ENCODE measurements around the gene APC.

Gene APC

GRCh38 chr5:112861638-112861985 lies 123.9 kb downstream of the APC start:
- no peak for DNase-seq (ENCODE audit: low spot score)
- TF ChIP-seq, protein P1, sequence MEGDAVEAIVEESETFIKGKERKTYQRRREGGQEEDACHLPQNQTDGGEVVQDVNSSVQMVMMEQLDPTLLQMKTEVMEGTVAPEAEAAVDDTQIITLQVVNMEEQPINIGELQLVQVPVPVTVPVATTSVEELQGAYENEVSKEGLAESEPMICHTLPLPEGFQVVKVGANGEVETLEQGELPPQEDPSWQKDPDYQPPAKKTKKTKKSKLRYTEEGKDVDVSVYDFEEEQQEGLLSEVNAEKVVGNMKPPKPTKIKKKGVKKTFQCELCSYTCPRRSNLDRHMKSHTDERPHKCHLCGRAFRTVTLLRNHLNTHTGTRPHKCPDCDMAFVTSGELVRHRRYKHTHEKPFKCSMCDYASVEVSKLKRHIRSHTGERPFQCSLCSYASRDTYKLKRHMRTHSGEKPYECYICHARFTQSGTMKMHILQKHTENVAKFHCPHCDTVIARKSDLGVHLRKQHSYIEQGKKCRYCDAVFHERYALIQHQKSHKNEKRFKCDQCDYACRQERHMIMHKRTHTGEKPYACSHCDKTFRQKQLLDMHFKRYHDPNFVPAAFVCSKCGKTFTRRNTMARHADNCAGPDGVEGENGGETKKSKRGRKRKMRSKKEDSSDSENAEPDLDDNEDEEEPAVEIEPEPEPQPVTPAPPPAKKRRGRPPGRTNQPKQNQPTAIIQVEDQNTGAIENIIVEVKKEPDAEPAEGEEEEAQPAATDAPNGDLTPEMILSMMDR (conservative IDR thresholded peaks at IDR 0.05; ENCODE audit: low read depth) = no peak
- ChIA-PET POLR2A (ENCODE audit: low non-redundant PET) (interaction anchor here (0.5 to 1.6 kb wide), 3 partner anchors 42 to 89 kb away, joined by 3 to 8 read pairs (median 6); partner anchors contain the start of gene REEP5), CTCF (interaction anchor here (0.8 kb wide), 1 partner anchor 106 kb away, joined by 3 read pairs; no protein-coding TSS in a partner anchor)
- peak overlapping the region; percentile 83 for H3K27ac ChIP-seq

- TF ChIP-seq, protein P1 (conservative IDR thresholded peaks at IDR 0.05; ENCODE audit: low read depth) = no peak
- ChIA-PET POLR2A (ENCODE audit: low non-redundant PET) (no interaction called here), CTCF (interaction anchor here (0.6 to 0.8 kb wide), 2 partner anchors 12 to 106 kb away, joined by 3 read pairs; no protein-coding TSS in a partner anchor)
- no peak overlapping the region for H3K27ac ChIP-seq
- peak; percentile 27 for DNase-seq (ENCODE audit: low spot score)
Observed at GRCh38 chr5:112862085-112862484, 124.4 kb downstream of the APC start.

GRCh38 chr5:112863549-112863948 lies 125.9 kb downstream of the APC start:
- TF ChIP-seq, protein P1 (conservative IDR thresholded peaks at IDR 0.05; ENCODE audit: low read depth) = no peak
- CTCF ChIA-PET = interaction anchor here (1.1 to 1.3 kb wide), 2 partner anchors 15 to 313 kb away, joined by 3 read pairs; no protein-coding TSS in a partner anchor
- POLR2A ChIA-PET (ENCODE audit: low non-redundant PET) = interaction anchor here (0.5 kb wide), 1 partner anchor 39 kb away, joined by 3 read pairs; no protein-coding TSS in a partner anchor
- DNase-seq (ENCODE audit: low spot score) = no peak
- H3K27ac ChIP-seq = no peak overlapping the region

DNA sequence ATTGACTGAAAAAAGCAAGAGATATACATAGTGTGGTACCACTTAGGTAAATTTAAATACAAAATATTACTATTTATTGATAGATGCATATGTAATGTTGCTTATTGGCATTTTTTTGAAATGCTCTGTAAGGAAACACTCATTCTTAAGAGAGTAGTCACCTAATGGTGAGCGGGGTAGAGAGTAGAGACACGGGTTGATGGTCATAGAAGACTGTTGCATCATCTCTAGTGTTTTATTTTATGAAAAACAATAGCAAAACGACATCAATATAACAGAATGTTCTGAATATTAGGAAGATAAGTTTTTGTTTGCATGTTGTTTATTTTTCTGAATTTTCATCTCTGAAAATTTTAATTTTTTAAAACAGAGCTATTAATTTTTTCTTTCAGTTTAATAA lies 127.4 kb downstream of the APC start:
- TF ChIP-seq, protein P1 (conservative IDR thresholded peaks at IDR 0.05; ENCODE audit: low read depth) = no peak
- no peak overlapping the region for H3K27ac ChIP-seq
- DNase-seq (ENCODE audit: low spot score) = no peak
- ChIA-PET CTCF (no interaction called here), POLR2A (ENCODE audit: low non-redundant PET) (interaction anchor here (0.7 kb wide), 1 partner anchor 190 kb away, joined by 3 read pairs; no protein-coding TSS in a partner anchor)

GRCh38 chr5:112866739-112867138 lies 129.1 kb downstream of the APC start:
- CTCF ChIA-PET = no interaction called here
- no peak for DNase-seq (ENCODE audit: low spot score)
- no peak overlapping the region for H3K27ac ChIP-seq
- TF ChIP-seq, protein P1 (conservative IDR thresholded peaks at IDR 0.05; ENCODE audit: low read depth) = no peak
- POLR2A ChIA-PET (ENCODE audit: low non-redundant PET) = interaction anchor here (0.6 kb wide), 1 partner anchor 11 kb away, joined by 3 read pairs; no protein-coding TSS in a partner anchor

DNA sequence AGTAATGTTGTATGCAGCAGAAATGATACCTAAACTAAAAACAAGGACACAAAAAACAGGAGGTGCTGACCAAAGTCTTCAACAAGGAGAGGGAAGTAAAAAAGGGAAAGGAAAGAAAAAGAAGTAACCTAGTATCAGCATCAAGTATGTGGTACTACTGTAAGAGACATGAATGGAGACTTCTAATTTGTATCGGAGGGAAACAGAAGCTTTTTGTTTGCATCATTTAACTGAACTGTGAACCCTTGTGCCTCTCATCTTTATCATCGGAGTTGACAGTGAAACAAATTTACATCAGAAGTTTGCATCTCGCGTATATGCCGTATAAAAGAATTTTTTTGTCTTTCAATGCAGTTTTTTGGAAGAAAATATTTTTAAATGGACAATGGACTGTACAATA lies 129.7 kb downstream of the APC start:
- ChIA-PET CTCF (no interaction called here), POLR2A (ENCODE audit: low non-redundant PET) (no interaction called here)
- DNase-seq (ENCODE audit: low spot score) = no peak
- no peak overlapping the region for H3K27ac ChIP-seq
- TF ChIP-seq, protein P1 (conservative IDR thresholded peaks at IDR 0.05; ENCODE audit: low read depth) = no peak
